Colonic mucosa (tissue), 4 donors: ENCODE results near the gene SAMD4A. TPM values are rescaled to one million over a fixed set of nuclear protein-coding genes. Genes with fewer than 3 reads are reported as not detected.
A peak's percentile ranks its signal among the peaks of the same experiment; 100 is the strongest.

Experiments
- DNase-seq: peaks from one replicate; pipeline ENCODE4 v3.0.0-alpha.2; 2020
- H3K27ac ChIP-seq: fragments of 200-600 bp; one replicate; pipeline ENCODE4 v1.8.0; 2021
- H3K27me3 ChIP-seq: fragments of 200-600 bp; one replicate; pipeline ENCODE4 v1.8.0; 2021
- H3K36me3 ChIP-seq: fragments of 200-600 bp; one replicate; pipeline ENCODE4 v1.8.0; 2021
- H3K4me1 ChIP-seq: fragments of 200-600 bp; one replicate; pipeline ENCODE4 v1.8.0; 2021; ENCODE audit warnings: mild to moderate bottlenecking
- H3K4me3 ChIP-seq: fragments of 200-600 bp; one replicate; pipeline ENCODE4 v1.8.0; 2021
- H3K9ac ChIP-seq, 2 donors: one replicate each; pipeline ENCODE4 v1.7.0; 2013; ENCODE audit warnings: control low read depth in 2 of 2, low read depth in 2 of 2, low read length in 2 of 2
- H3K9me3 ChIP-seq: fragments of 200-600 bp; one replicate; pipeline ENCODE4 v1.8.0; 2021
- intact Hi-C: fragments of 100-400 bp; cut with DNase I; formaldehyde crosslinking; loops from one replicate; pipeline ENCODE4 v1.14.1; 2022
- total RNA-seq, 2 donors: library from RNA; stranded (reverse); fragmentation: NEBNext Ultra II Directional in 1 of 2; extraction: Animal tissue kit (Norgen Biotek cat#: 25700) in 1 of 2; gene quantifications; one replicate each; pipeline ENCODE4 v1.2.1, GENCODE V29; 2021
- TF ChIP-seq, protein P1 (sequence below): fragments of 200-600 bp; IDR thresholded peaks from one replicate; pipeline ENCODE4 v1.8.0; 2022; ENCODE audit warnings: antibody characterized with exemption, mild to moderate bottlenecking
- donor health status: healthy.
- donor health status: DM: no; HTN: no; CAD: no.
- donor health status: DM: no; HTN: no; CAD: no.

SAMD4A gene
- total RNA-seq, 2 donors from 2014 or later, result 5.6 to 31.3 TPM

DNA sequence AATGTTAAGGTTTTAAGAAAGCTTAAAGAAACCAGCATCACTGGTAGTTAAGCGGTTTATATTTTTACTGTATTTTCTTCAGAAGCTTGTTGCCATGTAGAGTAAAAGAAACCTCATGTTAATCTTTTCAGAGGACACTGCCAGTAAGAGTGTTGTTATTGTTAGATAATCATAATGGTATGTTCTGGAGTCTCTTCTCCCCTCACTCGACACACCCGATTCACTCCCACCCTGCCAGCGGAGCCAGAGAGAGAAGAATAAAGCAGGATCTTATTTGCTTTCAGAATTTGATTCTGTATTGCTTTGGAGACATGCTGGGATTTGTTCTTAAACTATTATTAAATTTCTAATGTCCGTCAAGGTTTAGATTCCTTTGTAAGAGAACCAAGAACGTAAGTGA, 113.7 kb downstream of the SAMD4A start:
- Histone ChIP-seq H3K36me3 (no peaks in the 10 kb centered on the region), H3K27me3 (no peaks in the 10 kb centered on the region), H3K27ac (no peak overlapping the region), H3K4me1 (peaks cover 3% of the 10 kb centered on the region), H3K9me3 (no peaks in the 10 kb centered on the region), H3K9ac (no peak overlapping the region), H3K4me3 (no peak overlapping the region)
- TF ChIP-seq, protein P1, sequence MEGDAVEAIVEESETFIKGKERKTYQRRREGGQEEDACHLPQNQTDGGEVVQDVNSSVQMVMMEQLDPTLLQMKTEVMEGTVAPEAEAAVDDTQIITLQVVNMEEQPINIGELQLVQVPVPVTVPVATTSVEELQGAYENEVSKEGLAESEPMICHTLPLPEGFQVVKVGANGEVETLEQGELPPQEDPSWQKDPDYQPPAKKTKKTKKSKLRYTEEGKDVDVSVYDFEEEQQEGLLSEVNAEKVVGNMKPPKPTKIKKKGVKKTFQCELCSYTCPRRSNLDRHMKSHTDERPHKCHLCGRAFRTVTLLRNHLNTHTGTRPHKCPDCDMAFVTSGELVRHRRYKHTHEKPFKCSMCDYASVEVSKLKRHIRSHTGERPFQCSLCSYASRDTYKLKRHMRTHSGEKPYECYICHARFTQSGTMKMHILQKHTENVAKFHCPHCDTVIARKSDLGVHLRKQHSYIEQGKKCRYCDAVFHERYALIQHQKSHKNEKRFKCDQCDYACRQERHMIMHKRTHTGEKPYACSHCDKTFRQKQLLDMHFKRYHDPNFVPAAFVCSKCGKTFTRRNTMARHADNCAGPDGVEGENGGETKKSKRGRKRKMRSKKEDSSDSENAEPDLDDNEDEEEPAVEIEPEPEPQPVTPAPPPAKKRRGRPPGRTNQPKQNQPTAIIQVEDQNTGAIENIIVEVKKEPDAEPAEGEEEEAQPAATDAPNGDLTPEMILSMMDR, result no peak
- DNase-seq, result no peak
- intact Hi-C loops, result no loop called here

DNA sequence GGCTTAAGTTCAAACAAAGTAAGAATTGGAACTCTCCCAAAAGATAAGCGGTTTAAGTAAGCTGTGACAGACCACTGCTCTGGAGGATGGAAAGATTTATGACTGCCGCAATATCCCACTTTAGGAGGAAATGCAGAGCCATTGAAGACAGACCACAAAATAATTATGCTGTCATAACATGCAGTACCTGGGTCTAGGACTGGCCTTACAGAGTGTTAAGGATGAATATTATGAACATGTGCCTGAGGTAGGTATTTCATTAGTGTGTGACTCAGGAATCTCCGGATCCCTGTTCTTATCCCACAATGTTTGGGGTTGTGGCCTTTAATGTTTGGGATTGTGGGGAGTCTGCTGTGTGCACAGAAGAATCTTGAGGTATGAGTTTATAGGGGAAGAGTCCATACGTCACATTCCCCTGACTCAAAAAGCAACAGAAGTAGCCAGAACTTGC, 114.9 kb downstream of the SAMD4A start:
- H3K4me1 ChIP-seq, result peaks cover 3% of the 10 kb centered on the region
- H3K27me3 ChIP-seq, result no peaks in the 10 kb centered on the region
- H3K9me3 ChIP-seq, result no peaks in the 10 kb centered on the region
- TF ChIP-seq, protein P1, result no peak
- no peak overlapping the region for H3K27ac ChIP-seq
- no peak overlapping the region for H3K9ac ChIP-seq
- DNase-seq, result no peak
- no peaks in the 10 kb centered on the region for H3K36me3 ChIP-seq
- intact Hi-C loops, result no loop called here
- H3K4me3 ChIP-seq, result no peak overlapping the region

DNA sequence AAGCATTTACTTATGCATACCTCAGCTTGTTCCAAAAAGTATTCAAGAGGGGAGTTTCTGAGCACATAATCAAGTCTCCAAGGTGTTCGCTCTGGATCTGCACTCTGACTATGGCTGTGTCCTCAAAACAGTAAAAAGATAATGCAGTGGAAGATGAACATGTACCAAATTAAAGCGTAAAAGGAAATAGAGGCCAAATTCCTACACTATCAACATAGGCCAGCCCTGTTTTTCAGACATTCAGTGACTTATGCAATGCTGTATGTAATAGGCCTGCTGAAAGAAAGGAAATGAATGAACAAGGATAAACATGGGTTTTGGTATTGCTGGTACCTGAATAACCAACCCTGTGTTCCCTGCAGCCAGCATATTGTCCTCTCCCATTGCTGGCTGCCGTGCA, 115.7 kb downstream of the SAMD4A start:
- Histone ChIP-seq H3K27me3 (no peaks in the 10 kb centered on the region), H3K4me3 (no peak overlapping the region), H3K27ac (no peak overlapping the region), H3K9me3 (no peaks in the 10 kb centered on the region), H3K4me1 (peaks cover 3% of the 10 kb centered on the region), H3K36me3 (no peaks in the 10 kb centered on the region), H3K9ac (no peak overlapping the region)
- intact Hi-C loops, result no loop called here
- no peak for DNase-seq
- TF ChIP-seq, protein P1, result no peak

DNA sequence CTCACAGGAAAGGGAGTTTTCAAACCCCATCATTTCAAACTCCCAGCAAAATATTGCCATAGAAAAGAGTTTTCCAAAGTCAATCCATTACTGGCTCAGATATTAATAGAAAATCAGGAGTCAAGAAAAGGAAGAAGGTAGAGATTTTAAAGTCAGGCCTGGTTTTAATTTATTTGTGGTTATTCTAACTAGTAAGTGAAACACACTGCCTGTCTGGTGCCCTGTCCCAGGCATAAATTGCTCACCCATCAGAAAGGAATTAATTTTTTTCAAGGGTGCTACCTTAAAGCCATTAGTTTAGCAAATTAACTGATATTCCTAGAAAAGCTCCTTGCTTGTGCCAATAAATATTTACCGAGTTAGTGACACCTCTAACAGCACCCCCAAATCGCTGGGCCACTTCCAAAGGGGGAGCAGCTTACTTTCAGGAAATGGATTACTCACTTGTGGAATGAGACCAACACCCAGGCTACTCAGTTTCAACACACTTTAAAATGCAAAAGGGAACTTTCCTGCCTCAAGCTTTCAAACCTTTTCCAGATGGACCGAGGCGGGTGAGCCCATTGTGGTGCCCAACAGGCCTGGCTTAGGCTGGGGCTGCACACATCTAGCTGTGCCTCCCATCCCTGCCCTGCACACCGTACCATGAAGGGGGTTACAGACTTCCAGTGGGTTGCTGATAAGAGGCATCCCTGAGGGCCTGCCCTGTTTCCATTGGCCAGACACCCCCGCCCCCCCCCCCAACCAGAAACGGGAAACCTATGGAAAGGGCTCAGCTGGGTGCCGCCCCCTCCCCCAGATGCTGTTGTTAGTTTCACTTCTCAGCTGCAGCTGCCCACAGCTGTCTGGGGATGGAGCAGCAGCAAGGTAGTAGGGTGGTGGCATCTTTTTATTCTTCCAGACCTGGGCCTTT, 117.2 kb downstream of the SAMD4A start:
- DNase-seq, result peak; percentile 26
- no peaks in the 10 kb centered on the region for H3K36me3 ChIP-seq
- no peaks in the 10 kb centered on the region for H3K9me3 ChIP-seq
- peak overlapping the region; percentile 32 for H3K27ac ChIP-seq
- H3K4me3 ChIP-seq, result no peak overlapping the region
- intact Hi-C loops, result no loop called here
- TF ChIP-seq, protein P1, result no peak
- H3K9ac ChIP-seq, result no peak overlapping the region
- H3K4me1 ChIP-seq, result peaks cover 3% of the 10 kb centered on the region
- no peaks in the 10 kb centered on the region for H3K27me3 ChIP-seq

DNA sequence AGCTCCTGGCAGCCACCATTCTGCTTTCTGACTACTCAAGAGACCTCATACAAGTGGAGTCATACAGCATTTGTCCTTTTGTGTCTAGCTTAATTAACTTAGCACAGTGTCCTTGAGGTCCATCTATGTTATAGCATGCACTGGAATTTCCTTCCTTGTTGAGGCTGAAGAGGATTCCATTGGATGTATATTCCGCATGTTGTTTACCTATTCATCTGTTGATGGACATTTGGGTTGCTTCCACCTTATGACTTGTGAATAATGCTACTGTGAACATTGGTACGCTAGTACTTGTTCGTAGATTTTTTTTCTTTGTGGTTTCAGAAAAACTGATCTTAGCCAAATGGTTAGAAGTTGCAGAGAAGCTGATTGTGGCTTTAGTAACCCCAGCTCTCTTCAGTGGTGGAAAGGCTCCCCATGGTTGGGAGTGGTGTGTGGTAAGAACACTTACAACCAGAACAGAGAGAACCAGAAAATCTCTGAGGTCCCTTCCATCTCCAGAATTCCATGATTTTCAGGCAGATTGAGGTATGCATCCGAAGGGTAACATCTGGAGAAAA, 118.4 kb downstream of the SAMD4A start:
- no peak overlapping the region for H3K4me3 ChIP-seq
- no peaks in the 10 kb centered on the region for H3K9me3 ChIP-seq
- TF ChIP-seq, protein P1, result no peak
- H3K9ac ChIP-seq, result peak overlapping the region in 1 of 2 donors; percentile 7
- intact Hi-C loops, result no loop called here
- H3K36me3 ChIP-seq, result no peaks in the 10 kb centered on the region
- no peaks in the 10 kb centered on the region for H3K27me3 ChIP-seq
- peaks cover 3% of the 10 kb centered on the region for H3K4me1 ChIP-seq
- no peak for DNase-seq
- H3K27ac ChIP-seq, result peak overlapping the region; percentile 45
